GM13977 (cell line): Measurements from ENCODE around the gene IFNA10.
"Not testable (repeated sequence)": the region's sequence is repeated elsewhere in the genome, so short reads cannot be mapped to it uniquely, and the experiment has no call there.

Experiments
- DNase-seq: peaks from one replicate; pipeline ENCODE4 v3.0.0; 2012; ENCODE audit warnings: low spot score
- in situ Hi-C: fragments of 300-500 bp; cut with MboI; formaldehyde crosslinking; loops from one replicate; pipeline ENCODE4 v1.12.0; 2022; ENCODE audit warnings: low sequenced_read_pairs, low pct_unique_long_range_greater_than_20kb, mixed read lengths, inconsistent platforms; ENCODE audit not compliant: unreplicated experiment
- TF ChIP-seq, protein P1 (sequence below): IDR thresholded peaks from 2 replicates; pipeline ENCODE4 v1.5.1; 2012; ENCODE audit warnings: mild to moderate bottlenecking, control low read depth; ENCODE audit not compliant: insufficient read depth; ENCODE audit errors: extremely low read depth, missing control alignments

The IFNA10 gene

GRCh38 chr9:21172156-21172555, 34.8 kb downstream of the IFNA10 start:
- no peak for DNase-seq
- TF ChIP-seq, protein P1, sequence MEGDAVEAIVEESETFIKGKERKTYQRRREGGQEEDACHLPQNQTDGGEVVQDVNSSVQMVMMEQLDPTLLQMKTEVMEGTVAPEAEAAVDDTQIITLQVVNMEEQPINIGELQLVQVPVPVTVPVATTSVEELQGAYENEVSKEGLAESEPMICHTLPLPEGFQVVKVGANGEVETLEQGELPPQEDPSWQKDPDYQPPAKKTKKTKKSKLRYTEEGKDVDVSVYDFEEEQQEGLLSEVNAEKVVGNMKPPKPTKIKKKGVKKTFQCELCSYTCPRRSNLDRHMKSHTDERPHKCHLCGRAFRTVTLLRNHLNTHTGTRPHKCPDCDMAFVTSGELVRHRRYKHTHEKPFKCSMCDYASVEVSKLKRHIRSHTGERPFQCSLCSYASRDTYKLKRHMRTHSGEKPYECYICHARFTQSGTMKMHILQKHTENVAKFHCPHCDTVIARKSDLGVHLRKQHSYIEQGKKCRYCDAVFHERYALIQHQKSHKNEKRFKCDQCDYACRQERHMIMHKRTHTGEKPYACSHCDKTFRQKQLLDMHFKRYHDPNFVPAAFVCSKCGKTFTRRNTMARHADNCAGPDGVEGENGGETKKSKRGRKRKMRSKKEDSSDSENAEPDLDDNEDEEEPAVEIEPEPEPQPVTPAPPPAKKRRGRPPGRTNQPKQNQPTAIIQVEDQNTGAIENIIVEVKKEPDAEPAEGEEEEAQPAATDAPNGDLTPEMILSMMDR: no peak
- in situ Hi-C loops: no loop called here

DNA sequence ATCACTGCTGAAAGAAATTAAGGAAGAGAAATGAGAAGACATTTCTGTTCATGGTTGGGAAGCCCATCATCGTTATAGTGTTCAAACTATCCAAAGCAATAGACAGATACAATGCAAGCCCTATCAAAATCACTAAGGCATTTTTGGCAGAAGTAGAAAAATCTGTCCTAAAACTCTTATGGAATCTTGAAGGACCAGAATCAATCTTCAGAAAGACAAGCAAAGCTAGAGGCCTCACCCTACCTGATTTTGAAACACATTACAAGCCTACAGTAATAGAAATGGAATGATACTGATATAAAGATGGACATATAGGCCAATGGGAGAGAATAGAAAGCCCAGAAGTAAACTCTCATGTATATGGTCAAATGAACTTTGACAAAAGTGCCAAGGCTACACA, 35.6 kb downstream of the IFNA10 start:
- in situ Hi-C loops: no loop called here
- DNase-seq: no peak
- TF ChIP-seq, protein P1: no peak

DNA sequence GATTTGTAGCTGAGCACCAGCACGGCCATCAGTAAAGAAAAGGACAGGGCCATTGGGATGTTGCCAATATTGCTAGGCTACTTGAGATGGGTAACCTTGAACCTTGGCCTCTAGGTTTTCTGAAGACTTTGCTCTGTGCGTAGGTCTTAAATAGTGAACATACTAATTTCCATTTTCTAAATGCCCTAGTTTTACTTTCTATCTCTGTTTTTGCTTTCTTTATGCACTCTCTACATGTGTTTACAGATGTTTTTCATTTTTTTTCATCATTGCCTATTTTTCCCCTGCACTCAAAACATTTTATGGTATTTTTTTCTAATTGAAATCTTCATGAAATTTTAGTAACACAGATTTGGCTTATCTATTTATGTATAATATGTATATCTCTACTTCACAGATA, 40.4 kb downstream of the IFNA10 start, which contains the start of gene IFNA21:
IFNA21 (minus strand) TSS at position 101 of the 400 bp plus-strand sequence; CDS start at position 53, 48 bp downstream.
- DNase-seq, in situ Hi-C loops: not testable (repeated sequence)

- TF ChIP-seq, protein P1: no peak
- in situ Hi-C loops: no loop called here
- no peak for DNase-seq
These were observed 41.4 kb downstream of the IFNA10 start for GRCh38 chr9:21165516-21165915.

- TF ChIP-seq, protein P1: no peak
- no peak for DNase-seq
- in situ Hi-C loops: no loop called here
These were observed 46.8 kb downstream of the IFNA10 start for GRCh38 chr9:21160178-21160577.
